PC-3 (cell line): ENCODE data around the gene IL1RAPL1.

Experiments used
- CTCF ChIP-seq: fragments of 300-600 bp; sonication (generic); conservative IDR thresholded peaks from 2 replicates; pipeline ENCODE4 v1.5.1; 2017; ENCODE audit warnings: antibody characterized with exemption, low read depth, mild to moderate bottlenecking, low read length
- EZH2 ChIP-seq: fragments of 300-600 bp; sonication (generic); IDR thresholded peaks from one replicate; pipeline ENCODE4 v1.6.1; 2017; ENCODE audit warnings: antibody characterized with exemption, mild to moderate bottlenecking, low read length; ENCODE audit not compliant: unreplicated experiment
- EZH2phosphoT487 ChIP-seq: fragments of 300-600 bp; sonication (generic); IDR thresholded peaks from 2 replicates; pipeline ENCODE4 v1.6.1; 2018; ENCODE audit warnings: mild to moderate bottlenecking, antibody characterized with exemption, low read length, borderline replicate concordance

GRCh38 chrX:29952016-29952415 lies 1364.8 kb downstream of the IL1RAPL1 start:
- TF ChIP-seq CTCF = no peak
- TF ChIP-seq EZH2phosphoT487 = no peak
- TF ChIP-seq EZH2 = no peak
